Breast epithelium (tissue), 3 donors: Measurements from ENCODE around the gene TANK.
"Not testable (repeated sequence)": the region's sequence is repeated elsewhere in the genome, so short reads cannot be mapped to it uniquely, and the experiment has no call there.

Experiments
- CTCF ChIP-seq, 3 donors: fragments of 450-650 bp; IDR thresholded peaks; one replicate each; pipeline ENCODE4 v1.5.1; 2016 to 2017; ENCODE audit warnings: antibody characterized with exemption in 3 of 3, mild to moderate bottlenecking in 3 of 3, moderate library complexity in 3 of 3
- POLR2A ChIP-seq: fragments of 450-650 bp; IDR thresholded peaks from one replicate; pipeline ENCODE4 v1.6.1; 2016; ENCODE audit warnings: antibody characterized with exemption, mild to moderate bottlenecking, moderate library complexity

- peak in 1 of 3 donors; percentile 29 for TF ChIP-seq CTCF (IDR thresholded peaks at IDR 0.05)
- TF ChIP-seq POLR2A = not testable (repeated sequence)
Measured at GRCh38 chr2:161244387-161245260, 84.4 kb downstream of the TANK start.
